Activated naive CD4-positive, alpha-beta T cell (primary cell): ENCODE measurements around the gene PADI2.

Experiments used
- DNase-seq, 4 experiments: peaks; one replicate each; lab custom pipeline; 2025; lab: John Stamatoyannopoulos, UW

Gene PADI2

GRCh38 chr1:17020502-17020901, 98.7 kb downstream of the PADI2 start:
- DNase-seq: no peak

GRCh38 chr1:17018849-17019248, 100.4 kb downstream of the PADI2 start:
- no peak for DNase-seq

- DNase-seq: no peak
These were observed 101.8 kb downstream of the PADI2 start for GRCh38 chr1:17017435-17017834.
